HG02678 (cell line): ENCODE measurements around the gene HDAC11.
"Not testable (repeated sequence)": the region's sequence is repeated elsewhere in the genome, so short reads cannot be mapped to it uniquely, and the experiment has no call there.

Experiments used
- ATAC-seq: cut with Tn5 transposase; IDR thresholded peaks from one replicate; pipeline ENCODE4 v1.9.1; 2021; ENCODE audit warnings: mild to moderate bottlenecking, moderate library complexity; ENCODE audit not compliant: unreplicated experiment

The HDAC11 gene

GRCh38 chr3:13466781-13467180, 13.3 kb upstream of the HDAC11 start:
- no peak for ATAC-seq

DNA sequence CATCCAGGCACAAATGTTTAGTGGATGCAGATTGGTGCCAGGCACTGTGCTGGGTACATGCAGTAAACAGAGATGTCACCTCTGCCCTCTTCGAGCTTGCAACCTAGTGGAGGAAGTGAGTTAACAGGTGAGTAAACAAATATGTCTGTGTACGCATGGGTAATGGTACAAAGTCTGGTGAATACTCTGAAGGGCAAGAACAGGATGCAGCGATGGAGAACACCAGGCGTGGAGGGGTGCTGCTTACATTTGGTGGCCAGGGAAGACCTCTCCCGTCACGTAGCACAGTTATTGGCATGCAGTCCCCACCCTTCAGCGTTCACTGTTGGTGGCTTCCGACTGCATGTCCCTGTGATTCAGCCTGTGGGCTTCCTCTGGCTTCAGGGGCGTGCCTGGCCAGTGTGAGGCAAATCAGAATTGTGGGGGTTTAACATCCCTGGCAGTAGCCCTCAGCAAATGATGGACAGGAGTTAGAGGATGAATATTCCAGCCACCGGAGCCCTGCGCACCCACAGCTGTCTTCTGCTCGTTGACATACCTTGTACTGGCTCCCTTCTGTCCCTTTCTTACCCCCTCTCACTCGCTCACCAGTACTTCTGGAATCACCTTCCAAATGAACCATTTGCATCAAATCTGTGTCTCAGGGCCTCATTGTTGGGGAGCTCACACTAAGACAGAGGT, 9.1 kb upstream of the HDAC11 start:
- ATAC-seq, result no peak

GRCh38 chr3:13472286-13472685, 7.8 kb upstream of the HDAC11 start:
- no peak for ATAC-seq

DNA sequence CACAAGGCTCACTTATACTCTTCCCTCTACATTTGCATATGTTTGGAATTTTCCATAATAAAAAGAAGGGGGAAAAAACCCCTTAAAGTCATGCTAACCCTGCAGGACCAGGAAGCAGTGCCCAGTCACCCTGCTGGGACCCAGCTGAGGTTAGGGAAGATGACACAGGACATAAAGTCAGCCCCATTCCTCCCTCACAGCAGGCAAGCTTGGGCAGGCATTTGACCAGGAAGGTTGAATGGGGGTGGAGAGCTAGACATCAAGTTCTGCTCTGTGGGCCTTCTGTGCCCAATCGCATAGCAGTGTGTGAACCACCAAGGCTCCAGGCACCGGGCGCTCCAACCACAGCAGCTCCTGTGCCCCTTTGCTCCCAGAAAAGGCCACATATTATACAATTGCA, 7.1 kb upstream of the HDAC11 start:
- ATAC-seq, result no peak

DNA sequence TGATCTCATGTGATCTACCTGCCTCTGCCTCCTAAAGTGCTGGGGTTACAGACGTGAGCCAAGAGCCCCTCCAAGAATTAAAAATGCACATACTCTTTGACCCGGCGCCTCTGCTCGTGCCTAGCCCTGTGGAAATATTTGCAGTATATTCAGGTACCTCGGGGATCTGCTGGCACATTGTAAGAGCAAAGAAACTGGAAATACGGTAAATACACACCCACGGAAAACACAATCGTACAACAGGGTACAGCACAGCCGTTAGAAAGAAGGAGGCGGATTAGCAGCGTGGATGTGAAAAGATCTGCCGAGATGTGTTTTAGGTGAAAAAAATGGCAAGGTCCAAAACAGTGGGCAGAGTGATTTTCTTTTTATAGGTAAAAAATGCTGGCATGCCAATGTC, 6.1 kb upstream of the HDAC11 start:
- no peak for ATAC-seq

DNA sequence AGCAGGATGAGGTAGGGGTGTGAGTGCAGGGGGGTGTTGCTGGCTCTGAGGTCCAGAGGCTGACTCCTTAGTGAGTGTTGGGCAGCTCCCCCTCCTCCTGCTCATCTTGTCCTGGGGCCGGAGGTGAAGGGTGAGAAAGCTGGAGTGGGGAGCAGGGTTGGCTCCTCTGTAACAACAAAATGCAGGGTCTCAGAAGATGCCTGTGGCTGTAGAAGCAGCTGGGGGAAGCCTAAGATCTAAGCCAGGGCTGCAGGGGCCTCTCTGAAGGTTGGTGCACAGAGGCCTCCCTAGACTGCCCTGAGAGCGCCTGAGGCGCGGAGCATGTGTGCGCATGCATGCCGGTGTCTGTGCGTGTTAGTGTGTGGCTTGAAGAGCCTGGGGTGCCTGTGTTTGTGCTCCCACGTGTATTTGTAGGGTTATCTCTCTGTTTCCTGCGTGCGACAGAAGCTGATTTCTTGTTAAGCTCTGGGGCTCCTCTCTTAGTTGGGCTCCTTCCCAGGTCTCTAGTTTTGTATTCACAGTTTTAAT, 5.3 kb upstream of the HDAC11 start:
- no peak for ATAC-seq

DNA sequence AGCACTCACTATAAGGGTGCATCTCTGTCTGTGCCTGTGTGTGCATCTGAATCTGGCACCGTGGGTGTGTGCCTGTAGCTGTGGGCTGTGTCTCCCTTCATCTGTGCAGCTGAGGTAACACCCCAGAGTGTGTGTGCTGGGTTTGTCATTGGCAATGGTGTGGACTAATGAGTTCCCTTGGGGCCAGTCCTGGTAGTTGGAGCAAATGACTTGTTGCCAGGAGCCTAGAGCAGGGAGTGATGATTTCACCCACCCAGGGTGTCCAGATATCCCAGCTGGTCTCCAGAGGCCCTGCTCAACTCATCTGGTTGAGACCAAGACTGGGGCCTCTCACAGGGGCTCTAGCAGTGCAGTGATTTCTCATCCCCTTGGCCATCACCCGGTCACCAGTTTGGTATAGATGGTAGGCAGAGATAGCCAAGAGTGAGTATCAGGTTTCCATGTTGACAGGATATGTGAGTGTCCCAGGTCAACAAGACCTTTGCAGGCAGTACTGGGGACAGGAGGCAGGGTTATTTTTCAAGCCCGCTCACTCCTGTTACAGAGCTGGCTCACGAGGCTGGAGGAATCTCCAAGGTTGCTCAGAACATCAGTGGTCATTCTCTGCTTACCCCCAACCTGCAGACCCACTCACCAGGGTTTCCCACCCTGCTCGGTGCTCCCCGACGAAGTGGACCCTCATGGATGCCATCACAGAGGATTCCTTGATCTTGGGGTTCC, 4.1 kb upstream of the HDAC11 start:
- no peak for ATAC-seq

DNA sequence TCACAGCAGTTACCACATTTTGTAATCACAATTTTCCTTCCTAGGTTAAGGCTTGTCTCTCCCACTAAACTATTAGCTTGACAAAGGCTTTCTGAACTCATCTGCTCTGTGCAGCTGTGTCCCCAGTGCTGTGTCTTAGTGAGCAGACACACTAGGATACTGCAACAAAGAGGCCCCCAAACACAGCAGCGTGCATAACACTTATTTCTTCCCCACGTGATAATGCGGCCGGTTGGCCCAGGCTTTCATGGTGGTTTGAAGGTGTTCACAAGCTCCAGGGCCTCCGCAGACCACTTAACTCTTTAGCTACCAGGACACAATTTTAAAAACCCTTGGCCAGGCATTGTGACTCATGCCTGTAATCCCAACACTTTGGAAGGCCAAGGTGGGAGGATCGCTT, 2.2 kb upstream of the HDAC11 start:
- ATAC-seq, result no peak

- ATAC-seq, result peak; percentile 0
Measured at GRCh38 chr3:13479332-13479581, 849 bp upstream of the HDAC11 start.

DNA sequence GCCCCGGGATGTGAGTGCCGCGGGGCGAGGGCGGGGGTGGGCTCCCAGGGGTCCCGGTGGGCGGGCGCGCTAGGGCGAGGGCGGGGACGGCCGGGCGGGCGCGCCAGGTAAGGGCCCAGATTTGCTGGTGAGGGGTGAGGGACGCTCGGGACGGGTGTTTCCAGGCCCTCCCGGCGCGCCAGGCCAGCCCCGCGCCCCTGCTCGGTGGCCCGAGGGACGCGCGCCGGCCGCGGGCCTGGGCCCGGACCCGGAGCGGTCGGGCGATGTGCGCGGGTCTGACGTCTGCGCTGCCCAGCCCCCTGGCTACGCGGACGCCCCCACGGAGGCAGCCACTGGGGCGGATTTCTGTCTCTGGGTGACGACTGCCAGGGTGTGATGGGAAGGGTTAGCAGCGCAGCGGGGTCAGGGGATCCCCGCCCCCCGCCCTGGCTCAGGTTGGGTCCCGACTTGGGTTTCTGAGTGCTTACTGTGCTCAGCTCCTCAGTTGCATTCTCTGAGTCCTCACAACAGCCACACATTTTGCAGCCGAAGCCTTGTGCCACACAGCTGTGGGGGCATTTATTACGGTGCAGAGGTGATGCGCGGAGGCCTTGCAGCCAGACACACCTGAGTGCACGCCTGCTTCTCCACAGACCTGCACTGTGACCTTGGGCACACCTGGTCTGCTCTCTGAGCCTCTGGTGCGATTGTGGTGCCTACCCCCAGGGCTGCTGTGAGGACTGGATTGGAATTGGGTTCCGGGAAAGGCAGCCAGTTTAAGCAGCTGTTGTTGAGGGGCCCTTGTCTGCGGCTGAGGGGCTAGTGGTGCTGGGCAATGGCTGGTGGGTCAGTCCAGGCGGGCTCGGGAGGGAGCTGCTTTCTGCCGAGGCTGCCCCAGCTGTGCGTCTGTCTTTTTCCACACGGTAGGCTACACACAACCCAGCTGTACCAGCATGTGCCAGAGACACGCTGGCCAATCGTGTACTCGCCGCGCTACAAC, 523 bp downstream of the HDAC11 start:
- ATAC-seq, result peak; percentile 10

GRCh38 chr3:13482106-13482690, 2.1 kb downstream of the HDAC11 start:
- ATAC-seq, result no peak

DNA sequence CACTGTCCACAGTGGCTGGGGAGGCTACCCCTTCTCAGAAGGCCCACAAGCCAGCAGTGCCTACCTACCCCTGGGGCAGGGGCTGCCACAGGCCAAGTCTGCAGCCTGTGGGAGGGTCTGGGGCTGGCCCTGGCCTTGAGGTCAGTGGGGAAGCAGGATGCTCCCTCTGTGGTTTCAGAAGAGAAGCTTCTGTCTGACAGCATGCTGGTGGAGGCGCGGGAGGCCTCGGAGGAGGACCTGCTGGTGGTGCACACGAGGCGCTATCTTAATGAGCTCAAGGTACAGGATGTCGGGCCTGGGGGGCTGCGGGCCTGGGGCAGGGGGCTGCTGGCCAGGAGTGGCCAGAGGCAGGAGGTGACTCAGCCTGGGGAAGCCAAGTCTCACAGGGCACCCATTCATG, 3.2 kb downstream of the HDAC11 start:
- ATAC-seq, result no peak

- ATAC-seq, result no peak
Measured at GRCh38 chr3:13483988-13484695, 4.0 kb downstream of the HDAC11 start.

DNA sequence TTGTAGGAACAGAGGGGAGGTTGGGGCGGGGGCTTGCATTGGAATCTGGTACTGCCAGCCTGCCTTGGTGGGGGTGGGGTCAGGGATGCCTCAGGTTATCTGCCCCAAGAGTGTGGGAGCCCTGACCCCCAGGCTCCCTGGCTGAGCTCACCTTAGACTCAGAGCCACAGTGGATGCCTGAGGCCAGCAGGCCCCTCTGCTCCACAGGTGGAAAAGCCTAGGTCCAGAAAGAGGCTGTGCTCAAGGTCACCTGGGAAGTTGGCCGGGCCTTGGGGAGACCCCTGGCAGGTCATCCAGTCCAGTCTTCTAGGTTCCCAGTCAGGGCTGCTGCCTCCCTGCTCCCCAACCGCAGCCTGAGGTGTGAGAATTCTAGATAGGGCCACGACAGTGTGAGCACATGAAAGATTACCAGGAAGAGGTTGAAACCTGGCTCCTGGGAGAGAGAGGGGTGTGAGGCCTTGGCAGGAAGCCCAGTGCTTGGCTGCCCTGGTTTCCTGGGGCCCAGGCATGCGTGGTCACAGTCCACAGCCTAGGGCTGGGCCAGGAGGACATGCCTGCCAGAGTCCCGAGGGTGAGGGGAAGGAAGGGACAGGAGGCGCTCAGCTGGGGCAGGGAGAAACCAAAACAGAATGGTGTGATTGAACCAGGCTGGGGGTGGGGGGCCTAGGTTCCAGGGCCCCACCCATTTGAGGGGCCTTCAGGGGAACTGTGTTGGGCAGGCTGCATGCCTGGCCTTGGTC, 4.9 kb downstream of the HDAC11 start:
- ATAC-seq, result no peak

DNA sequence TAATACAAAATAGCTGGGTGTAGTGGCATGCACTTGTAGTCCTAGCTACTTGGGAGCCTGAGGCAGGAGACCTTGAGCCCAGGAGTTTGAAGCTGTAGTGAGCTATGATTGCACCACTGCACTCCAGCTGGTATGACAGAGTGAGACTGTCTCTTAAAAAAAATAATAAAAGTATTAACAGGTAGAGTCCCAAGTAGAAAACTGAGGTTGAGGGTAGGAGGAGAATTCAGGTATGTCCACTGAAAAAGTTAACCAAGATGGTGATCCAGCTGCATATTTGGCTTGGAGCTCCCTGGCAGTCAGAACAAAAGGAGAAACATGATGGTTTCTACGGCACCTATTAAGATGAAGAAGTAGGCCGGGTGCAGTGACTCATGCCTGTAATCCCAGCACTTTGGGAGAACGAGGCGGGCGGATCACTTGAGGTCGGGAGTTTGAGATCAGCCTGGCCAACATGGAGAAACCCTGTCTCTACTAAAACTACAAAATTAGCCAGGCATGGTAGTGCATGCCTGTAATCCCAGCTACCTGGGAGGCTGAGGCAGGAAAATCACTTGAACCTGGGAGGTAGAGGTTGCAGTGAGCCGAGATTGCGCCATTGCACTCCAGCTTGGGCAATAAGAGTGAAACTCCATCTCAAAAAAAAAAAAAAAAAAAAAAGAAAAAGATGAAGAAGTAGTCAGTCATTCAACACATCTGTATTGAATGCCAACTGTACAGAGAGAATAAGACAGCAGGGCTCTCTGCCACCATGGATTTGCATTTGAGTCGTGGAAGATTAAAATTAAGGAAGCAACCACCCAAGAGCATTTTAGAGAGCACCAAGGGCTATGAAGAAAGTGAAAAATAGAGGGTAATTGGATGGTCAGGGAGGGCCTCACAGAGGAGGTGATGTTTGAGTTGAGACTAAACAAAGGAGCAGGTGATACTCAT, 5.8 kb downstream of the HDAC11 start:
- ATAC-seq, result not testable (repeated sequence)

- no peak for ATAC-seq
Measured at GRCh38 chr3:13487403-13487802, 7.3 kb downstream of the HDAC11 start.

DNA sequence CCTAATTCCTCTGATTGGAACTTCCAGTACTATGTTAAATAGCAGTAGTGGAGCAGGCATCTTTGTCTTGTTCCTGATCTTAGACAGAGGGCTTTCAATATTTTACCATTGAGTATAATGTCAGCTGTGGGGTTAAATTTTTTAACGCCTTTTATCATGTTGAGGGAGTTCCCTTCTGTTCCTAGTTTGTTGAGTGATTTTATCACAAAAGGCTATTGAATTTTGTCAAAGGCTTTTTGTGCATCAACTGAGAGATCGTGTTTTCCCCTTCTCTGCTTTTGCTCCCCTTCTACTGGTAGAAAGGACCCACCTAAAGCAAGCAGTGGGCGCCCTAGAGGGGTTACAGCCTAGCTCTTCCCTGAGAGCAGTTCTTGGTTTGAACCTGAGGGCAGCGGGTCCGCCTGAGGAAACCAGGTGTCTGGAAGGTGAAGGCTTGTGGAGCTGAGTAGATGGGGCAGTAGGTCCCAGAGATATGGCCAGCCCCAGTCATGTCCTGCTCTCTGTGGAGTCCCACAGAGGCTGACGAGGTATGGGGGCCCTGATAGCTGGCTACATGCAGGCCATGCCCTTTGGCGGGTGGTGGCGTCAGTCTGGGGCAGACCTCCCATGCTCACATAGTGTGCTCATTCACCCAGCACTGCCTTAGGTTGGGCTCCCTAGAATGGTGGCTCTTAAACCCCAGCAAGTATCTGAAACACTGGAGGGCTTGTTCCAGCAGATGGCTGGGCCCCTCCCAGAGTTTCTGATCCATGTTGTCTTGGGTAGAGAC, 11.3 kb downstream of the HDAC11 start:
- no peak for ATAC-seq

GRCh38 chr3:13492048-13492447, 11.9 kb downstream of the HDAC11 start:
- ATAC-seq, result no peak
